H1 (cell line): ENCODE results near the gene FOSL1. TPM values are rescaled to one million over a fixed set of nuclear protein-coding genes. Genes with fewer than 3 reads are reported as not detected.

Experiments
- ATF3 ChIP-seq: IDR thresholded peaks from 2 replicates; pipeline ENCODE4 v1.6.1; 2011; ENCODE audit warnings: low read depth, mild to moderate bottlenecking, low read length; ENCODE audit not compliant: insufficient read depth
- CBX8 ChIP-seq: fragments of 300-800, 300-1000 bp; sonication (generic); IDR thresholded peaks from 2 replicates; pipeline ENCODE4 v1.7.1; 2016; ENCODE audit warnings: low read depth, low read length, borderline replicate concordance
- CTBP2 ChIP-seq: IDR thresholded peaks from 2 replicates; pipeline ENCODE4 v1.7.0; 2011; ENCODE audit warnings: borderline replicate concordance, mild to moderate bottlenecking, moderate library complexity, mixed read lengths, low read length; ENCODE audit not compliant: insufficient read depth, insufficient read length
- E2F6 ChIP-seq: IDR thresholded peaks from 2 replicates; pipeline ENCODE4 v1.6.1; 2012; ENCODE audit warnings: inconsistent platforms
- RAD21 ChIP-seq, 2 experiments: IDR thresholded peaks in 1 of 2; conservative IDR thresholded peaks in 1 of 2; 2 replicates each; pipeline ENCODE4 v1.6.1; 2011; ENCODE audit warnings: low read depth in 2 of 2, low read length in 2 of 2, improper control_type of control experiment in 1 of 2, inconsistent platforms in 1 of 2, mild to moderate bottlenecking in 1 of 2, moderate library complexity in 1 of 2
- SP2 ChIP-seq: IDR thresholded peaks from 2 replicates; pipeline ENCODE4 v1.6.1; 2012; ENCODE audit warnings: mild to moderate bottlenecking, low read length, inconsistent platforms
- polyA plus RNA-seq, 7 experiments: library from polyadenylated mRNA; depleted of rRNA in 3 of 7; stranded (reverse) in 5 of 7; unstranded in 2 of 7; fragments of >200 nt in 5 of 7; fragments of 200-250 nt in 2 of 7; gene quantifications; 1 replicate in 5 of 7; 2 replicates in 1 of 7; 4 replicates in 1 of 7; pipeline versions ENCODE4 v1.2.1 to v1.2.3, GENCODE V29; 2011 to 2013; ENCODE audit warnings: missing spikeins in 2 of 7, mixed read lengths in 2 of 7
- total RNA-seq: library from RNA; stranded (reverse); fragmentation: NEBNext Ultra II Directional; extraction: Animal tissue kit (Norgen Biotek cat#: 25700); gene quantifications from 2 replicates; pipeline ENCODE4 v1.2.1, GENCODE V29; 2021
- TF ChIP-seq, protein P1 (sequence below): fragments of 300-600 bp; sonication (generic); IDR thresholded peaks from 2 replicates; pipeline ENCODE4 v1.7.1; 2012; ENCODE audit warnings: low read length, moderate library complexity, mild to moderate bottlenecking, inconsistent platforms; ENCODE audit not compliant: insufficient replicate concordance

The FOSL1 gene
- total and polyA plus RNA-seq, 2 of the 8 experiments (the other 6 are each of a cell fraction or from before 2014, with no cell fraction given), result 6.3 to 7.2 TPM

DNA sequence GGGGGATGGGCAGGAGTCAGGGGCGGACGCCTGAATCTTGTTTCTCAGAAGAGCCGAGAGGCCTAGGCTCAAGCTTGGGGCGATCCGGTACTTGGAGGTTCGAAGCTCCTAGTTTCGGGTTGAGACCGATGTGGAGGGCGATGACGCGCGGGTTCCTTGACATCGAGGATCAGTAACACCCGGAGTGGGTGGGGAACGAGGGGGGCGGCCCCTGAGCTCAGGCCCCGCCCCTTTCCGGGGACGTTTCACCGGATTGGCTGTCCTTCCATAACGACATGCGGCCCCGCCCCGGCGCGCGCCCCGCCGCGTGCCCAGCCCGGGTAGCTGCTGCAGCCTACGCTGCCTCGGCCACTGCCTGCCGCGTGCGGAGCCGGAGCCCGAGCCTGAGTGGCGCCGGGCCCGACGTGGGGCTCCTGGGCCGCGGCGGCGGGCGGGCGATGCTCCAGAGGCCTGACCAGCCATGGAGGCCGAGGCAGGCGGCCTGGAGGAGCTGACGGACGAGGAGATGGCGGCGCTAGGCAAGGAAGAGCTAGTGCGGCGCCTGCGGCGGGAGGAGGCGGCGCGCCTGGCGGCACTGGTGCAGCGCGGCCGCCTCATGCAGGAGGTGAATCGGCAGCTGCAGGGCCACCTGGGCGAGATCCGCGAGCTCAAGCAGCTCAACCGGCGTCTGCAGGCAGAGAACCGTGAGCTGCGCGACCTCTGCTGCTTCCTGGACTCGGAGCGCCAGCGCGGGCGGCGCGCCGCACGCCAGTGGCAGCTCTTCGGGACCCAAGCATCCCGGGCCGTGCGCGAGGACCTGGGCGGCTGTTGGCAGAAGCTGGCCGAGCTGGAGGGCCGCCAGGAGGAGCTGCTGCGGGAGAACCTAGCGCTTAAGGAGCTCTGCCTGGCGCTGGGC lies 9.6 kb downstream of the FOSL1 start, which contains the start of gene CCDC85B (continued):
- TF ChIP-seq, protein P1, sequence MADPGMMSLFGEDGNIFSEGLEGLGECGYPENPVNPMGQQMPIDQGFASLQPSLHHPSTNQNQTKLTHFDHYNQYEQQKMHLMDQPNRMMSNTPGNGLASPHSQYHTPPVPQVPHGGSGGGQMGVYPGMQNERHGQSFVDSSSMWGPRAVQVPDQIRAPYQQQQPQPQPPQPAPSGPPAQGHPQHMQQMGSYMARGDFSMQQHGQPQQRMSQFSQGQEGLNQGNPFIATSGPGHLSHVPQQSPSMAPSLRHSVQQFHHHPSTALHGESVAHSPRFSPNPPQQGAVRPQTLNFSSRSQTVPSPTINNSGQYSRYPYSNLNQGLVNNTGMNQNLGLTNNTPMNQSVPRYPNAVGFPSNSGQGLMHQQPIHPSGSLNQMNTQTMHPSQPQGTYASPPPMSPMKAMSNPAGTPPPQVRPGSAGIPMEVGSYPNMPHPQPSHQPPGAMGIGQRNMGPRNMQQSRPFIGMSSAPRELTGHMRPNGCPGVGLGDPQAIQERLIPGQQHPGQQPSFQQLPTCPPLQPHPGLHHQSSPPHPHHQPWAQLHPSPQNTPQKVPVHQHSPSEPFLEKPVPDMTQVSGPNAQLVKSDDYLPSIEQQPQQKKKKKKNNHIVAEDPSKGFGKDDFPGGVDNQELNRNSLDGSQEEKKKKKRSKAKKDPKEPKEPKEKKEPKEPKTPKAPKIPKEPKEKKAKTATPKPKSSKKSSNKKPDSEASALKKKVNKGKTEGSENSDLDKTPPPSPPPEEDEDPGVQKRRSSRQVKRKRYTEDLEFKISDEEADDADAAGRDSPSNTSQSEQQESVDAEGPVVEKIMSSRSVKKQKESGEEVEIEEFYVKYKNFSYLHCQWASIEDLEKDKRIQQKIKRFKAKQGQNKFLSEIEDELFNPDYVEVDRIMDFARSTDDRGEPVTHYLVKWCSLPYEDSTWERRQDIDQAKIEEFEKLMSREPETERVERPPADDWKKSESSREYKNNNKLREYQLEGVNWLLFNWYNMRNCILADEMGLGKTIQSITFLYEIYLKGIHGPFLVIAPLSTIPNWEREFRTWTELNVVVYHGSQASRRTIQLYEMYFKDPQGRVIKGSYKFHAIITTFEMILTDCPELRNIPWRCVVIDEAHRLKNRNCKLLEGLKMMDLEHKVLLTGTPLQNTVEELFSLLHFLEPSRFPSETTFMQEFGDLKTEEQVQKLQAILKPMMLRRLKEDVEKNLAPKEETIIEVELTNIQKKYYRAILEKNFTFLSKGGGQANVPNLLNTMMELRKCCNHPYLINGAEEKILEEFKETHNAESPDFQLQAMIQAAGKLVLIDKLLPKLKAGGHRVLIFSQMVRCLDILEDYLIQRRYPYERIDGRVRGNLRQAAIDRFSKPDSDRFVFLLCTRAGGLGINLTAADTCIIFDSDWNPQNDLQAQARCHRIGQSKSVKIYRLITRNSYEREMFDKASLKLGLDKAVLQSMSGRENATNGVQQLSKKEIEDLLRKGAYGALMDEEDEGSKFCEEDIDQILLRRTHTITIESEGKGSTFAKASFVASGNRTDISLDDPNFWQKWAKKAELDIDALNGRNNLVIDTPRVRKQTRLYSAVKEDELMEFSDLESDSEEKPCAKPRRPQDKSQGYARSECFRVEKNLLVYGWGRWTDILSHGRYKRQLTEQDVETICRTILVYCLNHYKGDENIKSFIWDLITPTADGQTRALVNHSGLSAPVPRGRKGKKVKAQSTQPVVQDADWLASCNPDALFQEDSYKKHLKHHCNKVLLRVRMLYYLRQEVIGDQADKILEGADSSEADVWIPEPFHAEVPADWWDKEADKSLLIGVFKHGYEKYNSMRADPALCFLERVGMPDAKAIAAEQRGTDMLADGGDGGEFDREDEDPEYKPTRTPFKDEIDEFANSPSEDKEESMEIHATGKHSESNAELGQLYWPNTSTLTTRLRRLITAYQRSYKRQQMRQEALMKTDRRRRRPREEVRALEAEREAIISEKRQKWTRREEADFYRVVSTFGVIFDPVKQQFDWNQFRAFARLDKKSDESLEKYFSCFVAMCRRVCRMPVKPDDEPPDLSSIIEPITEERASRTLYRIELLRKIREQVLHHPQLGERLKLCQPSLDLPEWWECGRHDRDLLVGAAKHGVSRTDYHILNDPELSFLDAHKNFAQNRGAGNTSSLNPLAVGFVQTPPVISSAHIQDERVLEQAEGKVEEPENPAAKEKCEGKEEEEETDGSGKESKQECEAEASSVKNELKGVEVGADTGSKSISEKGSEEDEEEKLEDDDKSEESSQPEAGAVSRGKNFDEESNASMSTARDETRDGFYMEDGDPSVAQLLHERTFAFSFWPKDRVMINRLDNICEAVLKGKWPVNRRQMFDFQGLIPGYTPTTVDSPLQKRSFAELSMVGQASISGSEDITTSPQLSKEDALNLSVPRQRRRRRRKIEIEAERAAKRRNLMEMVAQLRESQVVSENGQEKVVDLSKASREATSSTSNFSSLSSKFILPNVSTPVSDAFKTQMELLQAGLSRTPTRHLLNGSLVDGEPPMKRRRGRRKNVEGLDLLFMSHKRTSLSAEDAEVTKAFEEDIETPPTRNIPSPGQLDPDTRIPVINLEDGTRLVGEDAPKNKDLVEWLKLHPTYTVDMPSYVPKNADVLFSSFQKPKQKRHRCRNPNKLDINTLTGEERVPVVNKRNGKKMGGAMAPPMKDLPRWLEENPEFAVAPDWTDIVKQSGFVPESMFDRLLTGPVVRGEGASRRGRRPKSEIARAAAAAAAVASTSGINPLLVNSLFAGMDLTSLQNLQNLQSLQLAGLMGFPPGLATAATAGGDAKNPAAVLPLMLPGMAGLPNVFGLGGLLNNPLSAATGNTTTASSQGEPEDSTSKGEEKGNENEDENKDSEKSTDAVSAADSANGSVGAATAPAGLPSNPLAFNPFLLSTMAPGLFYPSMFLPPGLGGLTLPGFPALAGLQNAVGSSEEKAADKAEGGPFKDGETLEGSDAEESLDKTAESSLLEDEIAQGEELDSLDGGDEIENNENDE, result no peak
- TF ChIP-seq E2F6 (peak; percentile 65), RAD21 (IDR thresholded peaks at IDR 0.05 in 1 of 2, conservative IDR thresholded peaks at IDR 0.05 in 1 of 2; ENCODE audit: low read depth in 2 of 2, low read length in 2 of 2) (peak in 1 of 2 experiments; percentile 35; a peak in 1 of 4 replicates), CTBP2 (peak; percentile 28), CBX8 (no peak), ATF3 (no peak), SP2 (no peak)
